T1000 (cell line): Measurements from ENCODE around the gene KDM4C.
"Not testable (repeated sequence)": the region's sequence is repeated elsewhere in the genome, so short reads cannot be mapped to it uniquely, and the experiment has no call there.

ENCODE experiments used
- DNase-seq: peaks from one replicate; lab custom pipeline; 2025; ENCODE audit warnings: mixed read lengths; lab: John Stamatoyannopoulos, UW

Gene KDM4C

GRCh38 chr9:6975198-6975597 is 217.4 kb downstream of the KDM4C start:
- DNase-seq = no peak

GRCh38 chr9:6977761-6978160 is 220.0 kb downstream of the KDM4C start:
- DNase-seq = no peak

- DNase-seq = no peak
Measured at GRCh38 chr9:6978591-6978990, 220.8 kb downstream of the KDM4C start.

- DNase-seq = no peak
Measured at GRCh38 chr9:6984941-6985578, 227.3 kb downstream of the KDM4C start.

GRCh38 chr9:6986141-6986815 is 228.5 kb downstream of the KDM4C start:
- DNase-seq = no peak

- no peak for DNase-seq
Measured at GRCh38 chr9:6987381-6987780, 229.6 kb downstream of the KDM4C start.

- no peak for DNase-seq
Measured at GRCh38 chr9:6991418-6991817, 233.6 kb downstream of the KDM4C start.

- DNase-seq = no peak
Measured at GRCh38 chr9:6996061-6996854, 238.5 kb downstream of the KDM4C start.

- DNase-seq = no peak
Measured at GRCh38 chr9:6997330-6997729, 239.6 kb downstream of the KDM4C start.

GRCh38 chr9:6999794-7000193 is 242.0 kb downstream of the KDM4C start:
- no peak for DNase-seq

GRCh38 chr9:7001571-7001970 is 243.8 kb downstream of the KDM4C start:
- DNase-seq = no peak

GRCh38 chr9:7003861-7004260 is 246.1 kb downstream of the KDM4C start:
- no peak for DNase-seq

- DNase-seq = no peak
Measured at GRCh38 chr9:7006417-7006816, 248.6 kb downstream of the KDM4C start.

GRCh38 chr9:7008411-7008810 is 250.6 kb downstream of the KDM4C start:
- no peak for DNase-seq

GRCh38 chr9:7009065-7009464 is 251.3 kb downstream of the KDM4C start:
- no peak for DNase-seq

- no peak for DNase-seq
Measured at GRCh38 chr9:7011395-7012067, 253.8 kb downstream of the KDM4C start.

GRCh38 chr9:7027996-7028395 is 270.2 kb downstream of the KDM4C start:
- no peak for DNase-seq

GRCh38 chr9:7028591-7028990 is 270.8 kb downstream of the KDM4C start:
- no peak for DNase-seq

GRCh38 chr9:7030943-7031342 is 273.2 kb downstream of the KDM4C start:
- DNase-seq = not testable (repeated sequence)

- DNase-seq = no peak
Measured at GRCh38 chr9:7033076-7034045, 275.6 kb downstream of the KDM4C start.

GRCh38 chr9:7037176-7037575 is 279.4 kb downstream of the KDM4C start:
- no peak for DNase-seq
